GM21737 (cell line): ENCODE data around the gene CDCA8.
A peak's percentile ranks its signal among the peaks of the same experiment; 100 is the strongest.

Source experiments
- ATAC-seq: cut with Tn5 transposase; IDR thresholded peaks from one replicate; pipeline ENCODE4 v1.9.1; 2021; ENCODE audit warnings: mild to moderate bottlenecking, moderate library complexity; ENCODE audit not compliant: unreplicated experiment

Gene CDCA8

GRCh38 chr1:37692078-37692833 lies at the start of gene CDCA8:
Gene CDCA8, plus strand, starts transcription at chr1:37692516. Its CDS starts 175 bp downstream, at chr1:37692691.
- ATAC-seq: peak; percentile 73

- ATAC-seq: no peak
Observed at GRCh38 chr1:37647281-37647680, 45.0 kb upstream of the CDCA8 start.

DNA sequence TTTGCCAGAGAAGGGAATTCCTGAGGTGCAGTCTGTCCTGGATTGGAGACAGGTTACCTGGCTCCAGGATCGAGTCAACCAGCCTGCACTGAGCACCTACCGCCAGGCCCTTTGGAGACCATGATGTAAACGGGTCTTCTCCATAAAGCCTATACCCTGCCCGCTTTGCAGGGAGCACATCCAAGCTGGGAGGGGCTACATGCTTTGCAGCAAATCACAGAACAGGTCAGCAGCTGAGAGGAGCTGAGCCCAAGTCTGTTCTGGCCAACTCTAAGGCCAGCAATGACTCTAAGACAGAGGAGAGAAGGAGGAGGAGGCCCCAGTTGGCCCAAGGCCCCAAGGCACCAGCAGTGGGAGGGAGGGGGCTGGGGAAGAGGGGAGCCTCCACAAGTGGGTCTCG lies 42.1 kb upstream of the CDCA8 start:
- ATAC-seq: no peak

- no peak for ATAC-seq
Observed at GRCh38 chr1:37650721-37651120, 41.6 kb upstream of the CDCA8 start.

DNA sequence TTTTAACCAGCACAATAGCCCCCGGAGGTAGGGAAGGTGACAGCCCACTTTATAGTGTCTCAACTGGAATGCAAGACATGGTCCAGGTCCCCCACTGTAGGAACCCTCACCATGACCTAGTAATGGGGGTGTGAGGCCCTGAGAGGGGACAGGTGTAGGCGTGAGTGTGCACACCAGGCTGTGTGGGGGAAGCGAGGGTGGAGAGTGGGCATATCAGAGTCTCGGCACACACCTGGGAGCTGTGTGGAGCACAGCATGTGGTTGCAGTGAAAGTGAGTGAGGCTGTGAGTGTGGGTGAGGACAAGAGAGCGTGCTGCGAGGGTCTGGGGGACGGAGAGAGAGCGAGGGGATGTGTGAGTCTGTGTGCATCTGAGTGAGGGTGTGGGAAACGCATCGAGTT lies 40.5 kb upstream of the CDCA8 start:
- no peak for ATAC-seq

DNA sequence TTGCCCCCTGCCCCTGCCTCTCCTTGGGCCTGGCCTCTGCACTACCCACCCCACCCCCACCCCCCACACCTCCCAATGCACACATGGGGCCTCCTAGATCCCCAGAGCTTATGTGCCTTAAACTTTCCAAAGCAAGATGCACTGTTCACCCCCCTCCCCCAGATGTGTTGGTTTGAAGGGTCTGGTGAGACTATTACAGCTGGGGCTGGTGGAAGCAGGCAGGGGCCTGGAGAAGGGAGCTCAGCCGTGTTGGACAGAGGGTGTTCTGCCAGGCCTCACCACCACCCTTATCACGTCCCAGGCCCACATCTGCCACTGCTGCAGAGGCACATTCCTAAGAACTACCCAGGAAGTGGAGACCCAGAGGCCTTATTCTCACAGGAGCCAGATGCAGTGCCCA lies 39.3 kb upstream of the CDCA8 start:
- ATAC-seq: no peak

DNA sequence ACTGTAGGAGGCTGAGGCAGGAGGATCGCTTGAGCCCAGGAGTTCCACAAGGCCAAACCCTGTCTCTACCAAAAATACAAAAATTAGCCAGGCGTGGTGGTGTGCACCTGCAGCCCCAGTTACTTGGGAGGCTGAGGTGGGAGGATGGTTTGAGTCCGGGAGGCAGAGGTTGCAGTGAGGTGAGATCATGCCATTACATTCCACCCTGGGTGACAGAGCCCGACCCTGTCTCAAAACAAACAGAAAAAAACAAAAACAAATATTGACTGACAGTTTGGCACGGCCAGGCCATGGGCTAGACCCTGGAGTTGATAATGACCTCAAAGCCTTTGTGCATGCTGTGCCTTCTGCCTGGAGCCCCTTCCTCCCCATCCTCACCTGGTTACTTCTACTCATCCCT lies 38.4 kb upstream of the CDCA8 start:
- ATAC-seq: no peak

DNA sequence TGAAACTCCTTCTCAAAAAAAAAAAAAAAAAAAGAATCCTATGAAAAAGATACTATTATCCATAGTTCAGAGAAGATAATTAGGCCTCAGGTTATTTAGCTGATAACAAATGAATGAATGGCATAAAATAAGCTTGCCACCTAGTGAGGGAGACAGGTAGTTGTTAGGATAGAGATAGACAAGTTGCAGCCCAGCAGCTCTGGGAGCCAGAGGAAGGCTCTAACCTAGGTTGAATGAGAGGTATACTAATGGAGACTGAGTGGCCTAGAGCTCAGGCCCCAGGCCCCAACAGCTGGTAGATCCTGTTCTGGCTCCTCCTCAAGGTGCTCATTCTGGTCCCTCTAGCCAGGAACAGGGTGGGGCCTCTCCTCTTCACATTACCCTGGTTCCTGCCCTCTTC lies 37.0 kb upstream of the CDCA8 start:
- no peak for ATAC-seq

DNA sequence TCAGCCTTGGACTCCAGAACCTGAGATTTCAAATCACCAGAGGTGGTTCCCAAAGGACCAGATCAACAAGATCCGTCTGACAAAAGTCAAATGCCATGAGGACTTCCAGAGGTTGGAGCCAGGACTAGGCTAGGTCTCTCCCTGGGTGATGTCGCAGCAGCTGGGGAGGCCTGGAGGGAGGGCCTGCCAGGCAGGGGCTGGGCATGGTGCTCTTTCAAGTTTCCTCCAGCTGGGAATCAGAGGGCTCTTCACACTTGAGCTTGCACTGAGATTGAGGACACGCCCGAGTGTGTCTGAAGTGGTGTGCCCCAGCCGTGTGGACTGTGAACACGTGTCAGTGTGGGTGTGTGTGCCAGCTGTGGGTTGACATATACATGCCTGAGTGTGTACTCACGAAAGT lies 36.3 kb upstream of the CDCA8 start:
- ATAC-seq: no peak

DNA sequence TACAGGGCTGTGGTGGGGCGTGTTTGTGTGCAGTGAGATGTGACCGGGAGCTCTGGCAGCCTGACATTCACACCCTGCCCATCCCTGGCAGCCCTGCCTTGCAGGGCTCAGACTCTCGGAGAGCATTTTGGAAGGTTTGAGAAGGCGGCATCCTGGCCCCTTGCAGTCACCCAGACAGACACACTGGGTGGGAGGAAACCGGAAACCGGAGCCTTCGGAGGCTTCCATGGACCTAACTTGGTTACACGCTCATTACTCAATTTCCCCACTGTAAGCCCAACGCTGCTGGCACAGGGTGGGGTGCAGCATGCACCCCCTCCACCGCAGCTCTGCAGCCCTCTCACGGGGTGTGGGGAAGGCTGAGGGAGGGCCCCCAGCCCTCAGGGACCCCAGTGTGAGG lies 35.4 kb upstream of the CDCA8 start:
- ATAC-seq: no peak

DNA sequence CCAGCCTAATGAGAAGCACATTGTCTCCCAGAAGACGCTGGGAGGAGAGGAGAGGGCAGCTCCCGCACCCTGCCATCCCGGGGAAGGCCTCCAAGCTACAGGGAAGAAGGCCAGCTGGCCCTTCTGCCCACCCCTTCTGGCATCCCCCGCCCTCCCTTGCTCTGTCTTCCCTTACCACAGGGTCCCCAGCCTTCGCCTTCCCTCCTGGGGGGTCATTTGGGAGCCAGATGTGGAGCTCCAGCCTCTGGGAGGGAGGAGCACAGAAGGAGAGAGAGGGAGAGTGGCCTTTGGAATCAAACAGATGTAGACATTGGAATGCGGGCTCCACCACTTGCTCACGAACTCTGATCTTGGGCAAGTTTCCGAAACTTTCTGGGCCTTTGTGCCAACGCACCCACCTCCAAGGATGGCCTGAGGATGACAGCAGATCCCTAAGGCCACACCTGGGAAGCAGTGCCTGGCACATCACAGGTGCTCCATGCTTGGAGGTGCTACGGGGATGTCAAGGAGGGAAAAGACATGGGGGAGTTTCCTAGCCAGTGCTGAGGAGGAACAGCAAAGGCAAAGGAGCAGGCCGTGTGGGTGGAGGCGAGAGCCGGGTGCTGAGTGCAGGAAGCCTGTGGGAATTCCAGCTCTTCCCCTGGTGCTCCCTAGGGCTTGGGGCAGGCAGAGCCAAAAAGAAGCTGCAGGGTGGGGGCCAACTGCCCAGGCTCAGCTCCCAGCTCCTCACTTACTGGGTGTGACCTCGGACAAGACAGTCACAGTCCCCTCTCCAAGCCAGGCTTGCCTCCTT lies 34.5 kb upstream of the CDCA8 start:
- ATAC-seq: no peak

GRCh38 chr1:37658486-37658885 lies 33.8 kb upstream of the CDCA8 start:
- no peak for ATAC-seq

- ATAC-seq: no peak
Observed at GRCh38 chr1:37660664-37661063, 31.7 kb upstream of the CDCA8 start.

DNA sequence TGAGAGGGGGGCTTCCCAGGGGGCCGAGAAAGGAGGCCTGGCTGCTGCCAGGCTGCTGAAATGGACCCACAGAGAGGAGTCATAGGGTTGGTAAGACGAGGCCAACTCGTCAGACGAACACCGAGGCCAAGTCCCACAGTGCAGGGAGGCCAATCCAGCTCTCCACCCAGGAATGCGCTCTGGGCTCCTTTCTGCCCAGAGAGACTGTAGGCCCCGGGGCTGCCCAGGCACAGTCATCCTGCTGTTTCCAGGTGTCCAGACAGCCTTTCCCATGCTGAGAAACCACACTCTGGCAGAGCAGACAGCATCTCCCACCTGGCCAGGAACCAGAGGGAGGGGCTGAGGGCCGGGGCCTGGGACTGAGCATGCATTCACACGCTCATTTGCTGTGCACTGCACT lies 30.9 kb upstream of the CDCA8 start:
- ATAC-seq: no peak

- ATAC-seq: no peak
Observed at GRCh38 chr1:37662031-37662755, 30.1 kb upstream of the CDCA8 start.

DNA sequence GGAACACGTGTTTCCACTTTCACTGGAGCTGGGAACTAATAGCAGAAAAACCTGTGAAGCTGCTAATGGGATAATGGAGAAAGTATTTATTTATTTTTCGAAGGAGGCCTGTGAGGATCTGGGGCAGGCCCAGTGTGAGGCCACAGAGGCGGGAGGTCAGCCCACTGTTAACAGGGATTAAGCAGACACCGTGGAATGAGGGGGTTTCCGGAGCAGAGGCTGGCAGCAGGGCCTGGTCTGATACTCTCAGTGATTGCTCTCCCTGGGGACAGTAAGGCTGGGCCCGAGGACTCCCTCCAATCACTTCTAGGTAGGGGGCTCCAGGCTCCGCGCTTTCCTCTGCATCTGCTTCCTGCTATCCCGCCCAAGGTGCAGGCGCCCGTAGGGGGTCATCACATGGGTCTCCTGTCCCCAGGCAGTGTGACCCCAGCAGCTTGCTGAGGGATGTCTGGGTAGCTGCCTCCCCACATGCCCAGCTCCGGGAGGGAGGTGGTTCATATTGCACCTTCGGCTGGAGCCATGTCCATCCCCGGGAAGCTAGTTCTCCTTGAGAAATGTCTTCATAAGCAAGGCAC lies 28.8 kb upstream of the CDCA8 start:
- no peak for ATAC-seq

- ATAC-seq: no peak
Observed at GRCh38 chr1:37666241-37666867, 26.0 kb upstream of the CDCA8 start.

DNA sequence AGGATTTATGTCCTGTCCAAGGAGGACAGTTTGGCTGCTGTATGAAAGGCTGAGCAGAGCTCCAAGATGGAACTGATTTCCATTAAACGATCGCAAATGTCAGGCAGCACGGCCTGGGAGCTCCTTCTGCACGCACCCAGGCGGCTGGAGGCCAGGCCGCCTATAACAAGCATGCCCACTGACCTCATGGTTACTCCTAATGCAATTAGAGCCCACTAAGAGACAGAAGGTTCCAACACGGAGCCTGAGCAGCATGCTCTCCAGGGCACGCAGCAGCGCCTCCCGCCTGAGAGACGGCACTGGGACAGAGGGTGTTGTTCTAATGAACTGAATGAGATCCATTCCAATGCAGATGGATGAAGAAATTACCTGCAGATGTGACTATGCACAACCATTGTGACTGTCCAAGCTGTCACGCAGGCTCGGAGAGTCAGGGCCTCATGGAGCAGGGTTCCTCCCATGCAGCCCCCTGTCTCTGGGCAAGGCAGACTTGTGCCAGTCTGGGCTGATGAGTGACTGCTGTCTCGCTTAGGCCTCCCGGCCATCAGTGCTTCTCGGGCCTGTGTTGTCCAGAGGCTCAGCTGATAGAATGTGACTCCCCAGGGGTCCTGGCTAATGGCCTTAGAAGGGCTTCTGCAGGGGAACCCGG lies 25.2 kb upstream of the CDCA8 start:
- no peak for ATAC-seq

DNA sequence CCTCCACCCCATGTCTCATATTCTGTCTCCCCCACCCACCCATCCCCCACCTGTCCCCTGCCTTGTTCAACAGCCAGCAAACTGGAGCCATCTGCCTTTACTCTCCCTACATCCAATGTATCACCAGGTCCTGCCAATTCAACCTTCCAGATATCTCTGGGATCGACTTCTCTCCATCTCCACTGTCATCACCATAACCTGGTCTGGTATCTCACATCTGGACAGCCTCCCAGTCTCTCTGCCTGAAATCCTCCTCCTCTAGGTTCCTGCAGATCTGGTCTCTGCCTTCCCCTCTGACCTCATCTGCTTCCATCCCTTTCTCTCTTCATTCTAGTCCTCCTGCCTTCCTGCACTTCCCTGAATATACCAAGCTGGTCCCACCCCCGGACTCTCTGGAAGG lies 22.2 kb upstream of the CDCA8 start:
- no peak for ATAC-seq

DNA sequence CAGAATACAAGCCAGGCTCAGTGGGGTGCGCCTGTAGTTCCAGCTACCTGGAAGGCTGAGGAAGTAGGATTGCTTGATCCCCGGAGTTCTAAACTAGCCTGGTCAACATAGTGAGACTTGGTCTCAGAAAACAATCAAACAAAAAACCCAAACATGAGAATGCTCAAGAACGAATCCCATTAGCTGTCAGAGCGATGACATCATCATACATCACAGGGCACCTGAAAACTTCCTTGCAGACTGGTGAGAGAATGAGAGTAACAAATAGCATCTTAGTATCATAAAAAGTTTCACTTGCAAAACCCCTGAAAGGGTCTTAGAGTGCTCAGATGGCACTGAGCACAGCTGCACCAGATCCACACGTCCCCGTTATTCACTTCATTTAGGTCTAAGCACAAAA lies 21.1 kb upstream of the CDCA8 start:
- ATAC-seq: no peak
